Muscle layer of colon (tissue), 2 donors: ENCODE data around the gene TC2N.
"Not testable (repeated sequence)": the region's sequence is repeated elsewhere in the genome, so short reads cannot be mapped to it uniquely, and the experiment has no call there.

Experiments
- H3K27ac ChIP-seq: one replicate; pipeline ENCODE4 v1.7.0; 2013; ENCODE audit warnings: low read depth, mild to moderate bottlenecking, low read length, moderate library complexity
- H3K27me3 ChIP-seq, 2 donors: one replicate each; pipeline ENCODE4 v1.7.0; 2013; ENCODE audit warnings: low read length in 2 of 2, mild to moderate bottlenecking in 2 of 2; ENCODE audit not compliant: insufficient read depth in 2 of 2, control insufficient read depth in 1 of 2
- H3K36me3 ChIP-seq: one replicate; pipeline ENCODE4 v1.7.0; 2013; ENCODE audit warnings: mild to moderate bottlenecking, low read length; ENCODE audit not compliant: insufficient read depth
- H3K4me1 ChIP-seq: one replicate; pipeline ENCODE4 v1.7.0; 2013; ENCODE audit warnings: mild to moderate bottlenecking, low read length; ENCODE audit not compliant: insufficient read depth
- H3K4me3 ChIP-seq, 2 donors: one replicate each; pipeline ENCODE4 v1.7.0; 2013; ENCODE audit warnings: low read length in 2 of 2, low read depth in 1 of 2, mild to moderate bottlenecking in 1 of 2, moderate library complexity in 1 of 2
- H3K9ac ChIP-seq: one replicate; pipeline ENCODE4 v1.7.0; 2013; ENCODE audit warnings: low read length
- H3K9me3 ChIP-seq: one replicate; pipeline ENCODE4 v1.7.0; 2013; ENCODE audit warnings: mild to moderate bottlenecking, low read length
- donor health status: abdominal sarcoma.
- donor health status: Adenocarcinoma of cecum.

TC2N gene

DNA sequence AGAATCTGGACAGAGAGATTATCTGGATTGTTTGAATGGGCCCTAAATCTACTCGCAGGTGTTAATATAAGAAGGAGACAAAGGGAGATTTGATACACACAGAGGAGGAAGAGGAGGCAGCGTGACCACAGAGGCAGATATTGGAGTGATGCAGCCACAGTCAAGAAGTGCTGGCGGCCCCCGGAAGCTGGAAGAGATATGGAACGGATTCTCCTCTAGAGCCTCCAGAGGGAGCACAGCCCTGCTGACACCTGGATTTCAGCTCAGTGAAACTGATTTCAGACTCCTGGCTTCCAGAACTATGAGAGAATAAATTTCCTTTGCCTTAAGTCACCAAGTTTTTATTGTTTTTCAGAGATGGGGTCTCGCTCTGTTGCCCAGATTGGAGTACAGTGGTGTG is 9.2 kb upstream of the TC2N start:
- Histone ChIP-seq H3K4me3 (no peak overlapping the region), H3K27me3 (no peaks in the 10 kb centered on the region), H3K9ac (no peak overlapping the region), H3K4me1 (peaks cover 10% of the 10 kb centered on the region), H3K36me3 (peaks cover 24% of the 10 kb centered on the region), H3K9me3 (no peaks in the 10 kb centered on the region), H3K27ac (no peak overlapping the region)

DNA sequence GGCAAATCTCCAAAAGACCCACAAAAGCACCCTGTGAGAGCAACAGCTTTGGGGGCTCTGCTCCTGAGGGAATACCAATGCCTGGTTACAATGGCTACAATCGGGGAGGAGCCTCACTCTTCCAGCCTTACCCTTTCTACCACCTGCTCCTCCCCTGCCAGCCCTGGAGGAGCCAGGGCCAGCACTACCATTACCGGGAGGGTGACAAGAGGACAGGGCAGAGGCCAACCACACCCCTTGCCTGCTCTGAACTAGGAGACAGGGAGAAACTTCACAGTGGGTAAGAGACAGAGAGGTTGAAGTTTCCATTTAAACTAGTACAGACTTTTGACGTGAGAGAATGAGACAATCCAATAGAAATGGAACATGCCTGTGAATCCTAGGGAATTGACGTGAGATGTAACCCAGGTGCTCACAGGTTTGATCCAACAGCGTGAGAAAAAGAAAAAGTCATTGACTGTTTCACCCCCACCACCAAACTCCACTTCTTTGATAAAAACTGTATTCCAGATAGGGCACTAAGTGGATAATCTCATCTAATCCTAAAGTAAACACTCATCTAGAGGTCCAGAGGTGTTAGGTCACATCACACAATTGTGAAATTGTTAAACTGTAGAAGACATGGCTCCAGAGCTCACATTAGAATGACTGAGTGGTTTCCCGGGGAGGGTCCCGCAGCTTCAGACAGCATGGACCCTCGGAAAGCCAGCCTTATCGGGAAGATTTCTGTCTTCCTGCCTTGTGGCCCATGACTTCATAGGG is 8.4 kb upstream of the TC2N start:
- Histone ChIP-seq H3K9ac (no peak overlapping the region), H3K4me1 (peaks cover 10% of the 10 kb centered on the region), H3K9me3 (no peaks in the 10 kb centered on the region), H3K27ac (no peak overlapping the region), H3K36me3 (peaks cover 17% of the 10 kb centered on the region), H3K27me3 (no peaks in the 10 kb centered on the region), H3K4me3 (no peak overlapping the region)

DNA sequence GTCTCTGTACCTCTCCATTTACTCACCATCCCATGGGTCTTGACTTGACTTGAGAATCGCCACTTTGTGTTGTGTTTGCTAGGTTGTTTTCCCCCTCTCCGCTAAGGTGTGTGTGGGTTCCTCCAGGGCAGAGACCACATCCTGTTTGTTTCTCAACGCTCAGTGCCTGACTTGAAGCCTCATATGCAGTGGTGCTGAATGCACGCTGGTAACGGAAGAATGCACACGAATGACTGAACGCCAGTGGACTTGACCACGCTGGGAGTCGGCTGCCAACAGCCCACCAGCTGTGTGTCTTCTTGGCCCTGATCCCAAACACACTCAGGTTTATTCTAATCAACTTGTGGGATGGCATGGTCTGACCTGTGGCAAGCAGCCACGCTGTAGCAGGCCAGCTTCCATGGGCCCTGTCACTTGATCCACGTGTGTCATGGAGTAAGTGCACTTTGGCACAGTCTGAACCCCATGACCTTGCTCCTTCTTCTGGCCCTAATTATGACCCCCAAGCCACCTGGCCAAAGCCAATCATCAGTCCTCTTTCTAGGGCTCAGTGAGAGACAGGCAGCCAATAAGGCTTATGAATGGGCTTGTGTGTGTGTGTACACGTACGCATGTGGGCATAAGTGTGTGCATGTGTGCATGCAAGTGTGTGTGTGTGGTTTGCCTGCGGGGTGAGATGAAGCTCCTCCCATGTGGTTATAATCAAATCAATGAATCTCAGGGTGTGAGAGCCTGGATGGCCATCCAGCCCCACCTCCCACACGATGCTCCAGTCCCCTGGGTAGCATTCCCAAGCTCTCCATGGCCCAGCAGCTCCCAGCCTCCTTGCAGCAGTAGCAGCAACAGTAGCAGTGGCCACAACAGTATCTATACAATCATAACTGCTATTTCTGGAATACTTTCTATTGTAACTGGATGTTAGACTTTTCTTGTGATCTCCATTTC is 6.4 kb upstream of the TC2N start:
- Histone ChIP-seq H3K9me3 (no peaks in the 10 kb centered on the region), H3K9ac (no peak overlapping the region), H3K27ac (no peak overlapping the region), H3K36me3 (peaks cover 20% of the 10 kb centered on the region), H3K4me1 (peaks cover 10% of the 10 kb centered on the region), H3K4me3 (no peak overlapping the region), H3K27me3 (no peaks in the 10 kb centered on the region)

DNA sequence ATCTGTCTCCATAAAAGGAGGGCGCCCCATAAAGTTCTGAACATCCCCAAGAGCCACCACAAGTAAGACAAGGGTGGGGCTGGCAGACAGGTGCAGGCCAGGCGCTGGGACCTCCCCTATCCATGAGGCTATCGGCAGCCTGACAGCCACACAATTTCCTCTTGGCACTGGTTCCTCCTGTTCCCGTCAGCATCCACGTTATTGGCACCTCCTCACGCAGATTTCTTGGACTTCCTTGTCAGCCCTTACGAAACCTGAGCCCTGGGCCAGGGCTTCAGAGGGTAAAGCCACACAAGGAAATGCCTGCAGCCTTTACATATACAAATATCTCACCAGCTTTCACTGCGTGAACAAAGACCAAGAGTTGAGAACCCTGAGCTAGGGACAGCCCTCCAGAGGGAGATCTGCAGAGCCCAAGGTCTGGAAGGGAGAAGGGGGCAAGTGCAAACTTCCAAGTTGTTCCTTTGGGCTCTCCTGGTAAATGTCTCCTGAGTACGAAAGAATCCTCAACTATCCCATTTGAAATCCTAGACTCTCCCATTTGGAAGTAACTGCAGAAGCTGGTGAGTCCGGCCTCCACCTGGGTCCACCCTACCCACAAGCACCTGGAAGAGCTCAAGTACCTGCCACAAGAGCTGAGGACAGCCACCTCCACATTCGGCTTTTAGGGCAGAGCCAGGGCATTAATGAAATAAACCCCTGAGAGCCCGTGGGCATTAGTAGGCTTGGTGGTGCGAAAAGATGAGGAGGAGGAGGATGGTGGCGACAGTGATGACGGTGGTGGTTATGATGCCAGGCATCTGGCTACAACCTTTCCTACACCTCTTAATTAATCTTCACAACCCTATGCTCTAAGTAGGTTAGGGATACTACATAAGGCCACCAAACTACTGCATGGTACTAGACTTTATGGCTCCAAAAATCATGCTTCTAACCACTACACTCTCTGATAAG is 5.5 kb upstream of the TC2N start:
- Histone ChIP-seq H3K4me3 (no peak overlapping the region), H3K27ac (no peak overlapping the region), H3K4me1 (peaks cover 10% of the 10 kb centered on the region), H3K9me3 (no peaks in the 10 kb centered on the region), H3K27me3 (no peaks in the 10 kb centered on the region), H3K9ac (no peak overlapping the region), H3K36me3 (peaks cover 22% of the 10 kb centered on the region)

DNA sequence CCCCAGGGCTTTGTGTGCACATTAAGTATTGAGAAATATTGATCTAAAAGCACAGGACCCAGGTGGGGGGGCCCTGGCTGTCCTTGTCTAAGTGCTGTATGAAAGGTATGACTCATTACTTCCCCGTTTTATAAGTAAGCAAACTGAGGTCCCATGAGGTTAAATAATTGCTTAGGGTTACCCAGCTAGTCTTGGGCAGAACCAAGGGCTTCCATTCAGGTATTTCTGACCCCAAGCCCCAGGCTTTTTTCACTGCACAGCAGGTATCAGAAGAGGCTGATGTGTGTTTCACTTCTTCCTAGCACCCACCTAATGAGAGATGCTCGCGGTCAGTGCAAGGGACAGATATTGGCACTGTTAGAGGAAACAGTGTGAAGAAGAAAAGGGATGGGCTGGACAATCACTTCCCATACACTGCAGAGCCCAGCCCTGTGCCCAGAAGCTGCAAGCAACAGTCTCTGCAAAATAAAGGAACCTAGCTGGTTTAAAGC is 4.7 kb upstream of the TC2N start:
- no peak overlapping the region for H3K9ac ChIP-seq
- H3K27me3 ChIP-seq, result no peaks in the 10 kb centered on the region
- no peak overlapping the region for H3K4me3 ChIP-seq
- H3K4me1 ChIP-seq, result peaks cover 10% of the 10 kb centered on the region
- peaks cover 15% of the 10 kb centered on the region for H3K36me3 ChIP-seq
- H3K9me3 ChIP-seq, result no peaks in the 10 kb centered on the region
- no peak overlapping the region for H3K27ac ChIP-seq

DNA sequence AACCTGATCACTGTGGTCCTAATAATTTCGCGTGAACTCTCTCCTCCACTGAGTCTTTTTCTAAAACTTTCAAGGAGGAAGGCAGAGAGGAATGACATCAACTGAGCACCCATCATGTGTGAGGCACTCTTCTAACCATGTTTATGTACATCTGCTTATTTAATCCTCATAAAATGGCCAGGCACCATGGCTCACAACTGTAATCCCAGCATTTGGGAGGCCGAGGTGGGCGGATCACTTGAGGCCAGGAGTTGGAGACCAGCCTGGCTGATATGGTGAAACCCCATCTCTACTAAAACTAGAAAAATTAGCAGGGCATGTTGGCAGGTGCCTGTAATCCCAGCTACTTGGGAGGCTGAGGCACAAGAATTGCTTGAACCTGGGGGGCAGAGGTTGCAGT is 4.1 kb upstream of the TC2N start:
- H3K4me3 ChIP-seq, H3K9ac ChIP-seq, H3K9me3 ChIP-seq, H3K4me1 ChIP-seq, H3K27ac ChIP-seq, H3K27me3 ChIP-seq: not testable (repeated sequence)
- H3K36me3 ChIP-seq, result peaks cover 13% of the 10 kb centered on the region

DNA sequence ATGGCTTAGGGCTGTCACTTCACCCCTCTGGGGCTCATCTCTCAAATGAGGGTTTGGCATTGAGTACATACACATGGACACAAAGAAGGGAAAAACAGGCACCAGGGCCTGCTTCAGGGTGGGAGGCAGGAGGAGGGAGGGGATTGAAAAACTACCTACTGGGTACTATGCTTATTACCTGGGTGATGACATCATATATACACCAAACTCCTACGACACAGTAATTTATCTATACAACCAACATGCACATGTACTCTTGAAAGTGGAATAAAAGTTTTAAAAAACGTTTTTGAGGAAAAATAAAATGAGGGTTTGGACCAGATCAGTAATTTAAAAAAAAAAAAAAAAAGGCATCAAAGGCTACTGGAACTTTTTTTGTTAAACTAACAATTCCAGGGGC is 3.6 kb upstream of the TC2N start:
- peaks cover 10% of the 10 kb centered on the region for H3K4me1 ChIP-seq

DNA sequence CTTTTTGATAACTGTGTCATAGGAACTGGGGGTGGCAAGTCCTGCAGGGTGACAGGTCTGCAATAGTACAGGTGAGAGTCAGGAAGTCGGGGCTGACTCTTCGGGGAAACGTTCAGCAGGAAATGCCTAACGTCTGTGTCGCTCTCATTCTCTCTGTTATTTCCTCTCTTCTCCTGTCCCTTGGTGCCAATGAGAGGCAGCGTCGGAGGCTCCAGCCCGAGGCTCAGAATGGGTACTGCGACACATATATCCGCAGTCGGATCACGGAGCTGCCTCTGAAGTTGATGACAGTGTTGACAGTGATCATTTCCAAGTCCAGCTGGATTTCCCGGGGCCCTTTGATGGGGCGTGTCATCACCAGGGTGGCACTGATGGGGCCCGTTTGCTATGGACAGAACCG is 2.7 kb upstream of the TC2N start:
- no peaks in the 10 kb centered on the region for H3K9me3 ChIP-seq
- H3K9ac ChIP-seq, result no peak overlapping the region
- no peaks in the 10 kb centered on the region for H3K27me3 ChIP-seq
- peaks cover 10% of the 10 kb centered on the region for H3K4me1 ChIP-seq
- no peak overlapping the region for H3K27ac ChIP-seq
- peaks cover 6% of the 10 kb centered on the region for H3K36me3 ChIP-seq
- H3K4me3 ChIP-seq, result no peak overlapping the region

More for the DNA sequence above, 3.6 kb upstream of the TC2N start:
- Histone ChIP-seq H3K9me3 (no peaks in the 10 kb centered on the region), H3K4me3 (no peak overlapping the region), H3K27ac (no peak overlapping the region), H3K27me3 (no peaks in the 10 kb centered on the region), H3K9ac (no peak overlapping the region), H3K36me3 (peaks cover 8% of the 10 kb centered on the region)

DNA sequence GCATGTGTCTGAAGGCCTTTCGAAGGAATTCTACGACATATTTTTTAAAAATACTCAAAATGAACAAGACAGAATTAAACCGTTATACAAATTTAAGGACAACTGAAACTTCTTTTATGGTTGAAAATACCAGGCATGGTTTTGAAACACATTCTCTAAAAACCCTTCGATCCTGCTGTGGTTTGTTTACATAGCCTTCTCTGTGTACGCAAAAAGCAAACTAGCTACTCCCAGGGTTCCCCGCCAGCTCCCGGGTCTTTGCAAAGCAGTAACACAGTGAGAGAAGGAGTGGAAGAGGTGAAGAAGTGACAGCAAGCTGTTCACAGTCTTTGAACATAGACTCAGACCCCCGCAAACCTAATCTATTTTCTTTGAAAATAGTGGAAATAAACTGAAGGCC is 2.2 kb upstream of the TC2N start:
- Histone ChIP-seq H3K9ac (no peak overlapping the region), H3K36me3 (peaks cover 6% of the 10 kb centered on the region), H3K4me3 (no peak overlapping the region), H3K27me3 (no peaks in the 10 kb centered on the region), H3K9me3 (no peaks in the 10 kb centered on the region), H3K27ac (no peak overlapping the region), H3K4me1 (peaks cover 10% of the 10 kb centered on the region)

DNA sequence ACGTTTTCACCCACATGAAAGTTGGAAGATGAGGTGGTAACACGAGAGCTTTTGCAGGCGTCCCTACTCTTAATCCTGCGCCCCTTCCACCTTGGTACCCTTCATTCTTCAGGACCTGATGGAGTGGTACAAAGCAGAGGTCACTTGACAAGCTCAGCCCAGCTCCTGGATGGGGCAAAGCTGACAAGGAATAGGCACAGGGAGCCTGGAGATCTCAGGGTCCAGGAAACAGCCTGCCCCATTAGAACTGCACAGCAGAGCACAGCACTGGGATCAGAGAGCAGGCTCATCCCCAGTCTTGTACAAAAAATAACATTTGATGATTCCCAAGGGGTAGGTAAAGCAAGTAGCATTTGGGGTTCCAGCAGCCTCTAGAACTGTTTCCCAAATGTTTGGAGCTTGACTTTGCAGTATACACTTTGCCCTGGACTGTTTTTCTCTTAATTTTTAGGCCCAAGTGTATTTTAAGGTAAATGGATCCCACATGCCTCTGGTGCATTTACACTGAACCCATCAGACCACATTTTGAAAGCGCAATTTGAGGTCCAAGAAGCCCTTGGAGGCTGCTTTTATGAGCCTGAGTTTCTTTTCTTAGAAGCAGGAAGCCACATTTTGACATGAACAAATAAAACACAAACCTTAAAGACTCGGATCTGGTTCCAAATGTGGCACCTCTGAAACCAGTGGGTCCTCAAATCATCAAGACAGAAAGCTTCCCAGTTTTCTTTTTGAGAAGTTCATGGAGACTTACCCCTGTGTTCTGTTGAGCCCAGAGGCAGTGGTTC is 633 bp downstream of the TC2N start:
- Histone ChIP-seq H3K36me3 (peaks cover 6% of the 10 kb centered on the region), H3K4me3 (no peak overlapping the region)

More for the DNA sequence above, 633 bp downstream of the TC2N start:
- Histone ChIP-seq H3K27me3 (no peaks in the 10 kb centered on the region), H3K9me3 (no peaks in the 10 kb centered on the region), H3K4me1 (peaks cover under 1% of the 10 kb centered on the region), H3K27ac (no peak overlapping the region), H3K9ac (no peak overlapping the region)
